A549 (cell line): Measurements from ENCODE around the gene MAPK1IP1L.
"Not testable (repeated sequence)": the region's sequence is repeated elsewhere in the genome, so short reads cannot be mapped to it uniquely, and the experiment has no call there.

Source experiments
- CTCF ChIP-seq: fragments of >200 bp; sonication (Bioruptor Twin); formaldehyde crosslinking; IDR thresholded peaks from 3 replicates; pipeline ENCODE4 v1.5.1; 2016
- EP300 ChIP-seq, 2 experiments: fragments of >200 bp; sonication (Bioruptor Twin); formaldehyde crosslinking; IDR thresholded peaks; 2 replicates in 1 of 2; 3 replicates in 1 of 2; pipeline ENCODE4 v1.6.1; 2016 to 2017
- HDAC2 ChIP-seq: fragments of 200-600 bp; sonication (generic); IDR thresholded peaks from 2 replicates; pipeline ENCODE4 v1.6.1; 2016
- JUN ChIP-seq, 2 experiments: fragments of >200 bp; sonication (Bioruptor Twin); formaldehyde crosslinking; IDR thresholded peaks; 2 replicates in 1 of 2; 3 replicates in 1 of 2; pipeline ENCODE4 v1.6.1; 2016 to 2017
- MYC ChIP-seq: IDR thresholded peaks from 2 replicates; pipeline ENCODE4 v1.6.1; 2012; ENCODE audit warnings: mild to moderate bottlenecking, inconsistent platforms, low read length, improper control_type of control experiment, borderline replicate concordance
- POLR2A ChIP-seq: IDR thresholded peaks from 2 replicates; pipeline ENCODE4 v1.6.1; 2012; ENCODE audit warnings: mild to moderate bottlenecking, low read length
- RAD21 ChIP-seq, 2 experiments: fragments of >200 bp in 1 of 2; sonication (Bioruptor Twin) in 1 of 2; formaldehyde crosslinking in 1 of 2; IDR thresholded peaks in 1 of 2; conservative IDR thresholded peaks in 1 of 2; 2 replicates in 1 of 2; 3 replicates in 1 of 2; pipeline ENCODE4 v1.6.1; 2012 to 2018; ENCODE audit warnings: inconsistent platforms in 1 of 2
- REST ChIP-seq: fragments of 200-600 bp; sonication (generic); IDR thresholded peaks from 2 replicates; pipeline ENCODE4 v1.6.1; 2016; ENCODE audit warnings: antibody characterized with exemption, mild to moderate bottlenecking, moderate library complexity
- RNF2 ChIP-seq: fragments of 200-600 bp; sonication (generic); IDR thresholded peaks from 2 replicates; pipeline ENCODE4 v1.6.1; 2016; ENCODE audit warnings: low read depth, mild to moderate bottlenecking, antibody characterized with exemption, moderate library complexity, borderline replicate concordance
- SMC3 ChIP-seq: fragments of >200 bp; sonication (Bioruptor Twin); formaldehyde crosslinking; IDR thresholded peaks from 3 replicates; pipeline ENCODE4 v1.6.1; 2018; ENCODE audit warnings: inconsistent platforms

- TF ChIP-seq RAD21 (conservative IDR thresholded peaks at IDR 0.05 in 1 of 2, IDR thresholded peaks at IDR 0.05 in 1 of 2); RNF2; REST; EP300 (IDR thresholded peaks at IDR 0.05); CTCF; POLR2A; SMC3; MYC; HDAC2; JUN (IDR thresholded peaks at IDR 0.05): not testable (repeated sequence)
Measured at GRCh38 chr14:55064896-55065295, 13.4 kb downstream of the MAPK1IP1L start.
